Adrenal gland (tissue), 12 donors: ENCODE data around the gene SEC14L6. TPM values are rescaled to one million over a fixed set of nuclear protein-coding genes. Genes with fewer than 3 reads are reported as not detected.
A peak's percentile ranks its signal among the peaks of the same experiment; 100 is the strongest.

Experiments used
- DNase-seq, 7 donors: peaks; one replicate each; pipeline ENCODE4 v3.0.0-alpha.2; 2019 to 2020
- H3K27ac ChIP-seq, 5 donors: fragments of 200-600 bp; sonication (generic) in 4 of 5; 1 replicate in 3 of 5; 2 replicates in 2 of 5; pipeline versions ENCODE4 v1.5.1 to v1.8.0; 2016 to 2020; ENCODE audit warnings: mild to moderate bottlenecking in 1 of 5
- H3K27me3 ChIP-seq: fragments of 200-600 bp; 2 replicates; pipeline ENCODE4 v1.8.0; 2021
- H3K36me3 ChIP-seq, 2 donors: fragments of 200-600 bp; replicated peaks in 1 of 2; 1 replicate in 1 of 2; 2 replicates in 1 of 2; pipeline versions ENCODE4 v1.5.1 to v1.8.0; 2018 to 2022
- H3K4me1 ChIP-seq, 2 donors: fragments of 200-600 bp; replicated peaks in 1 of 2; 1 replicate in 1 of 2; 2 replicates in 1 of 2; pipeline versions ENCODE4 v1.5.1 to v1.8.0; 2018 to 2021
- H3K4me3 ChIP-seq, 4 donors: fragments of 200-600 bp; sonication (generic) in 3 of 4; one replicate each; pipeline ENCODE4 v1.5.1; 2016 to 2018
- H3K9me3 ChIP-seq, 3 donors: fragments of 200-600 bp; sonication (generic) in 1 of 3; replicated peaks in 1 of 3; 1 replicate in 2 of 3; 2 replicates in 1 of 3; pipeline versions ENCODE4 v1.5.1 to v1.8.0; 2016 to 2021
- CTCF ChIP-seq, 6 experiments: fragments of 450-650 bp in 4 of 6; fragments of 200-600 bp in 2 of 6; sonication (generic) in 1 of 6; IDR thresholded peaks; 1 replicate in 5 of 6; 2 replicates in 1 of 6; pipeline versions ENCODE4 v1.5.1 to v1.8.0; 2016 to 2021; ENCODE audit warnings: antibody characterized with exemption in 6 of 6, mild to moderate bottlenecking in 2 of 6, moderate library complexity in 1 of 6
- POLR2A ChIP-seq, 2 donors: fragments of 450-650 bp; IDR thresholded peaks; one replicate each; pipeline ENCODE4 v1.6.1; 2017; ENCODE audit warnings: antibody characterized with exemption in 2 of 2, mild to moderate bottlenecking in 2 of 2, moderate library complexity in 1 of 2
- WGBS, 4 donors: extraction: QIAGEN DNeasy Blood & Tissue Kit in 2 of 4; methylation state at CpG; one replicate each; pipeline versions ENCODE4 v1.1.5 to v1.1.7; 2013 to 2017; 5-methylcytosine and 5-hydroxymethylcytosine counted together
- intact Hi-C, 2 donors: fragments of 100-400 bp; cut with DNase I; formaldehyde crosslinking; loops; one replicate each; pipeline versions ENCODE4 v1.14.1 to v1.15.0; 2022 to 2023
- polyA plus RNA-seq, 3 donors: library from polyadenylated mRNA; stranded (reverse); fragments of 200-250 nt in 2 of 3; fragments of 350-450 nt in 1 of 3; fragmentation: Illumina TruSeq in 1 of 3; extraction: RNeasy Lipid Tissue Mini Kit (QIAGEN cat#74804) in 1 of 3; gene quantifications; one replicate each; pipeline ENCODE4 v1.2.3, GENCODE V29; 2013 to 2014
- total RNA-seq, 9 donors: library from RNA; depleted of rRNA in 4 of 9; stranded (reverse); fragments of >200 nt in 4 of 9; fragments of 120-200 nt in 1 of 9; fragmentation: NEBNext Ultra II Directional in 1 of 9; extraction: Animal tissue kit (Norgen Biotek cat#: 25700) in 1 of 9; gene quantifications; one replicate each; pipeline versions ENCODE4 v1.1.0 to v1.2.4, GENCODE V29; 2013 to 2023
- donor health status: healthy with polysubstance abuse.
- donor health status: Bipolar disorder and iron deficiency.
- donor health status: DM: yes; HTN: yes; CAD: no.
- donor health status: DM: no; HTN: no; CAD: no.
- donor health status: DM: no; HTN: no; CAD: no.
- donor health status: DM: yes; HTN: yes; CAD: no.

SEC14L6 gene
- total and polyA plus RNA-seq, 12 donors, result 0.19 to 4.3 (median 1.2) TPM; not detected in 1

- no peak overlapping the region for H3K4me3 ChIP-seq
- TF ChIP-seq POLR2A (IDR thresholded peaks at IDR 0.05) (no peak), CTCF (IDR thresholded peaks at IDR 0.05) (no peak)
- intact Hi-C loops, result no loop called here
- DNase-seq, result no peak
- no peaks in the 10 kb centered on the region for H3K9me3 ChIP-seq
- no peaks in the 10 kb centered on the region for H3K27me3 ChIP-seq
- no peak overlapping the region for H3K27ac ChIP-seq
- H3K36me3 ChIP-seq, result no peaks in the 10 kb centered on the region
- no peaks in the 10 kb centered on the region for H3K4me1 ChIP-seq
- WGBS, 4 donors, result 75 to 82% (median 77%) methylated on average over 9 of the region's 9 CpGs
These were observed 35.4 kb downstream of the SEC14L6 start for GRCh38 chr22:30511109-30511508.

GRCh38 chr22:30508216-30508615 is 38.3 kb downstream of the SEC14L6 start:
- no peak for DNase-seq
- Histone ChIP-seq H3K4me3 (no peak overlapping the region), H3K9me3 (no peaks in the 10 kb centered on the region), H3K4me1 (no peaks in the 10 kb centered on the region), H3K36me3 (no peaks in the 10 kb centered on the region), H3K27me3 (peaks cover 5% of the 10 kb centered on the region), H3K27ac (no peak overlapping the region)
- intact Hi-C loops, result no loop called here
- 53 to 92% (median 83%) methylated on average over 5 of the region's 5 CpGs for WGBS, 4 donors
- TF ChIP-seq CTCF (IDR thresholded peaks at IDR 0.05) (no peak), POLR2A (IDR thresholded peaks at IDR 0.05) (no peak)

- H3K27ac ChIP-seq, result no peak overlapping the region
- no peak overlapping the region for H3K4me3 ChIP-seq
- TF ChIP-seq POLR2A (IDR thresholded peaks at IDR 0.05) (no peak), CTCF (IDR thresholded peaks at IDR 0.05) (no peak)
- no peaks in the 10 kb centered on the region for H3K4me1 ChIP-seq
- H3K9me3 ChIP-seq, result no peaks in the 10 kb centered on the region
- peaks cover 5% of the 10 kb centered on the region for H3K27me3 ChIP-seq
- no peak for DNase-seq
- no peaks in the 10 kb centered on the region for H3K36me3 ChIP-seq
- intact Hi-C loops, result no loop called here
- 74 to 86% (median 78%) methylated on average over 4 of the region's 4 CpGs for WGBS, 4 donors
These were observed 38.9 kb downstream of the SEC14L6 start for GRCh38 chr22:30507670-30508069.

- DNase-seq, result peak in 4 of 7 donors; percentile 14 to 58 (median 28)
- H3K9me3 ChIP-seq, result no peaks in the 10 kb centered on the region
- no peak overlapping the region for H3K4me3 ChIP-seq
- no peak overlapping the region for H3K27ac ChIP-seq
- intact Hi-C loops, result no loop called here
- TF ChIP-seq CTCF (IDR thresholded peaks at IDR 0.05) (no peak), POLR2A (IDR thresholded peaks at IDR 0.05) (no peak)
- peaks cover 5% of the 10 kb centered on the region for H3K27me3 ChIP-seq
- H3K36me3 ChIP-seq, result no peaks in the 10 kb centered on the region
- 75 to 87% (median 80%) methylated on average over 7 to 8 of the region's 8 CpGs for WGBS, 4 donors
- H3K4me1 ChIP-seq, result no peaks in the 10 kb centered on the region
These were observed 40.0 kb downstream of the SEC14L6 start for GRCh38 chr22:30506507-30506968.
